ENCODE results near the gene PATJ.
"Not testable (repeated sequence)": the region's sequence is repeated elsewhere in the genome, so short reads cannot be mapped to it uniquely, and the experiment has no call there.

PATJ gene

GRCh38 chr1:61839679-61840078, 97.4 kb downstream of the PATJ start:
- no peak for DNase-seq (ENCODE audit: low read depth in 1 of 2, low spot score in 1 of 2)
- TF ChIP-seq SPI1 (IDR thresholded peaks at IDR 0.05; ENCODE audit: borderline replicate concordance, low read depth) = no peak
- H3K27ac ChIP-seq (replicated peaks) = no peak overlapping the region

GRCh38 chr1:61842036-61842435, 99.8 kb downstream of the PATJ start:
- DNase-seq (ENCODE audit: low read depth in 1 of 2, low spot score in 1 of 2) = no peak
- Histone ChIP-seq H3K4me3 (replicated peaks; ENCODE audit: insufficient read depth, low read length) (no peak overlapping the region), H3K27me3 (ENCODE audit: insufficient read depth, poor library complexity, severe bottlenecking) (no peaks in the 10 kb centered on the region), H3K27ac (replicated peaks) (no peak overlapping the region)
- no peak for TF ChIP-seq SPI1 (IDR thresholded peaks at IDR 0.05; ENCODE audit: borderline replicate concordance, low read depth)
- TF ChIP-seq, protein P1, sequence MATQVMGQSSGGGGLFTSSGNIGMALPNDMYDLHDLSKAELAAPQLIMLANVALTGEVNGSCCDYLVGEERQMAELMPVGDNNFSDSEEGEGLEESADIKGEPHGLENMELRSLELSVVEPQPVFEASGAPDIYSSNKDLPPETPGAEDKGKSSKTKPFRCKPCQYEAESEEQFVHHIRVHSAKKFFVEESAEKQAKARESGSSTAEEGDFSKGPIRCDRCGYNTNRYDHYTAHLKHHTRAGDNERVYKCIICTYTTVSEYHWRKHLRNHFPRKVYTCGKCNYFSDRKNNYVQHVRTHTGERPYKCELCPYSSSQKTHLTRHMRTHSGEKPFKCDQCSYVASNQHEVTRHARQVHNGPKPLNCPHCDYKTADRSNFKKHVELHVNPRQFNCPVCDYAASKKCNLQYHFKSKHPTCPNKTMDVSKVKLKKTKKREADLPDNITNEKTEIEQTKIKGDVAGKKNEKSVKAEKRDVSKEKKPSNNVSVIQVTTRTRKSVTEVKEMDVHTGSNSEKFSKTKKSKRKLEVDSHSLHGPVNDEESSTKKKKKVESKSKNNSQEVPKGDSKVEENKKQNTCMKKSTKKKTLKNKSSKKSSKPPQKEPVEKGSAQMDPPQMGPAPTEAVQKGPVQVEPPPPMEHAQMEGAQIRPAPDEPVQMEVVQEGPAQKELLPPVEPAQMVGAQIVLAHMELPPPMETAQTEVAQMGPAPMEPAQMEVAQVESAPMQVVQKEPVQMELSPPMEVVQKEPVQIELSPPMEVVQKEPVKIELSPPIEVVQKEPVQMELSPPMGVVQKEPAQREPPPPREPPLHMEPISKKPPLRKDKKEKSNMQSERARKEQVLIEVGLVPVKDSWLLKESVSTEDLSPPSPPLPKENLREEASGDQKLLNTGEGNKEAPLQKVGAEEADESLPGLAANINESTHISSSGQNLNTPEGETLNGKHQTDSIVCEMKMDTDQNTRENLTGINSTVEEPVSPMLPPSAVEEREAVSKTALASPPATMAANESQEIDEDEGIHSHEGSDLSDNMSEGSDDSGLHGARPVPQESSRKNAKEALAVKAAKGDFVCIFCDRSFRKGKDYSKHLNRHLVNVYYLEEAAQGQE (IDR thresholded peaks at IDR 0.05; ENCODE audit: insufficient replicate concordance, low read depth) = no peak

More at GRCh38 chr1:61839679-61840078, 97.4 kb downstream of the PATJ start:
- H3K27me3 ChIP-seq (ENCODE audit: insufficient read depth, poor library complexity, severe bottlenecking) = no peaks in the 10 kb centered on the region
- no peak overlapping the region for H3K4me3 ChIP-seq (replicated peaks; ENCODE audit: insufficient read depth, low read length)

DNA sequence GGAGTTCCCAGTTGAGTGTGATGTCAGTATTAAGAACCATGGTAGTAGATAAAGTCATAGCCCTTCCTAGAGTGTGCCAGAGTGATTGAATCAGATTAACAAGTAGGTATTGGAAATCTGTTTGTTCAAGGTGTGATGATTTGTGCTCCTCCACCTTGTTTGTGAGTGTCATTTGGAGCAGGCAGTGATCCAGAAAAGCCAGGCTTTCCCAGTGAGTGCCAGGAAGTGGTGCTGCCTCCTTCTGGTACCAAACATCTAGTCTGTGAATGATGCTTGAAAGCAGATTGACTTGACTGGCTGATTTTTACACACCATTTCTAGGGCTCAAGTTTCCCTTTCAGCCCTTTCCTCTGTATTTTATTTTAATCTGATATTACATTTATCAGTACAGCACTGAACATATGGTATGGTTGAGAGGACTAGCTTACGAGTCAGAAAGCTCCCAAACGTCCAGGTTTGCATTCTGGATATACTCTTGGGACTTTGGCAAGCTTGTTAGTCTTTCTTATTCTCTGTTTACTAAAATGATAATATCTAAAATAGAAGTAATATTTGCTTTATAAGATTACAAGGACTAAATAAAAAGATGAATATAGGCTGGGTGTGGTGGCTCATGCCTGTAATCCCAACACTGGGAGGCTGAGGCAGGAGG, 100.7 kb downstream of the PATJ start:
- H3K4me3 ChIP-seq (replicated peaks; ENCODE audit: insufficient read depth, low read length) = no peak overlapping the region
- H3K27ac ChIP-seq (replicated peaks) = no peak overlapping the region
- no peaks in the 10 kb centered on the region for H3K27me3 ChIP-seq (ENCODE audit: insufficient read depth, poor library complexity, severe bottlenecking)
- TF ChIP-seq GABPA (IDR thresholded peaks at IDR 0.05; ENCODE audit: low read depth) (no peak), POLR2AphosphoS5 (IDR thresholded peaks at IDR 0.05; ENCODE audit: low read depth) (no peak), SPI1 (IDR thresholded peaks at IDR 0.05; ENCODE audit: borderline replicate concordance, low read depth) (no peak)
- TF ChIP-seq, protein P2, sequence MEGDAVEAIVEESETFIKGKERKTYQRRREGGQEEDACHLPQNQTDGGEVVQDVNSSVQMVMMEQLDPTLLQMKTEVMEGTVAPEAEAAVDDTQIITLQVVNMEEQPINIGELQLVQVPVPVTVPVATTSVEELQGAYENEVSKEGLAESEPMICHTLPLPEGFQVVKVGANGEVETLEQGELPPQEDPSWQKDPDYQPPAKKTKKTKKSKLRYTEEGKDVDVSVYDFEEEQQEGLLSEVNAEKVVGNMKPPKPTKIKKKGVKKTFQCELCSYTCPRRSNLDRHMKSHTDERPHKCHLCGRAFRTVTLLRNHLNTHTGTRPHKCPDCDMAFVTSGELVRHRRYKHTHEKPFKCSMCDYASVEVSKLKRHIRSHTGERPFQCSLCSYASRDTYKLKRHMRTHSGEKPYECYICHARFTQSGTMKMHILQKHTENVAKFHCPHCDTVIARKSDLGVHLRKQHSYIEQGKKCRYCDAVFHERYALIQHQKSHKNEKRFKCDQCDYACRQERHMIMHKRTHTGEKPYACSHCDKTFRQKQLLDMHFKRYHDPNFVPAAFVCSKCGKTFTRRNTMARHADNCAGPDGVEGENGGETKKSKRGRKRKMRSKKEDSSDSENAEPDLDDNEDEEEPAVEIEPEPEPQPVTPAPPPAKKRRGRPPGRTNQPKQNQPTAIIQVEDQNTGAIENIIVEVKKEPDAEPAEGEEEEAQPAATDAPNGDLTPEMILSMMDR (IDR thresholded peaks at IDR 0.05; ENCODE audit: insufficient read depth, low read length) = no peak
- TF ChIP-seq, protein P1 (IDR thresholded peaks at IDR 0.05; ENCODE audit: insufficient replicate concordance, low read depth) = no peak
- DNase-seq (ENCODE audit: low read depth in 1 of 2, low spot score in 1 of 2) = no peak

DNA sequence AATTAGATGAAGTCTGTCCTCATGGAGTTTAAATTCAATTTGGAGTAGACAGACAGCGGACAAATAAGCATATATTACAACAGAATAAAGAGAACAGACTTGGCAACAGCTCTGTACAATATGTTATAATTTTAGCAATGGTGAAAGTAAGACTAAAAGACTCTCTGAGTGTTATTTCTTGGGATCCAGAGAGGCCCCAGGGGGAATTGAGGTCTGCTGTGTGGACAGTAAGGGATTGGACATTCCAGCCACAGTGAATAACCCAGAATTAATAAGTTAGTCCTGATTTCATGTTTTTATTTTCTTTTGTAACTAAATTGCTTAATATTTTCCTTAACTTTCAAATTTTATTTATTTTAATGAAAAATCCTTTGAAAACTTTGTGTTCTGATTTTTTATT, 101.7 kb downstream of the PATJ start:
- no peaks in the 10 kb centered on the region for H3K27me3 ChIP-seq (ENCODE audit: insufficient read depth, poor library complexity, severe bottlenecking)
- no peak overlapping the region for H3K27ac ChIP-seq (replicated peaks)
- no peak overlapping the region for H3K4me3 ChIP-seq (replicated peaks; ENCODE audit: insufficient read depth, low read length)
- DNase-seq (ENCODE audit: low read depth in 1 of 2, low spot score in 1 of 2) = no peak
- TF ChIP-seq POLR2AphosphoS5 (IDR thresholded peaks at IDR 0.05; ENCODE audit: low read depth) (no peak), SPI1 (IDR thresholded peaks at IDR 0.05; ENCODE audit: borderline replicate concordance, low read depth) (no peak), GABPA (IDR thresholded peaks at IDR 0.05; ENCODE audit: low read depth) (no peak)
- TF ChIP-seq, protein P1 (IDR thresholded peaks at IDR 0.05; ENCODE audit: insufficient replicate concordance, low read depth) = no peak
- TF ChIP-seq, protein P2 (IDR thresholded peaks at IDR 0.05; ENCODE audit: insufficient read depth, low read length) = no peak

- H3K4me3 ChIP-seq (replicated peaks; ENCODE audit: insufficient read depth, low read length) = not testable (repeated sequence)
Observed at GRCh38 chr1:61844664-61845063, 102.4 kb downstream of the PATJ start.

More at GRCh38 chr1:61844664-61845063, 102.4 kb downstream of the PATJ start:
- H3K27me3 ChIP-seq (ENCODE audit: insufficient read depth, poor library complexity, severe bottlenecking); DNase-seq (ENCODE audit: low read depth in 1 of 2, low spot score in 1 of 2); H3K27ac ChIP-seq (replicated peaks): not testable (repeated sequence)

Data from HL-60 (cell line).